SK-N-SH (cell line): ENCODE measurements around the gene SLC34A3.

Source experiments
- CTCF ChIP-seq: fragments of 200-600 bp; sonication (generic); IDR thresholded peaks from 2 replicates; pipeline ENCODE4 v1.6.1; 2017; ENCODE audit warnings: antibody characterized with exemption, mild to moderate bottlenecking, moderate library complexity
- ELF1 ChIP-seq: IDR thresholded peaks from 2 replicates; pipeline ENCODE4 v1.4.0; 2012
- EP300 ChIP-seq, 2 experiments: IDR thresholded peaks; 2 replicates each; pipeline versions ENCODE4 v1.4.0 to v1.6.1; 2012; ENCODE audit warnings: borderline replicate concordance in 1 of 2, low read depth in 1 of 2, low read length in 1 of 2
- FOXJ3 ChIP-seq: sonication (generic); formaldehyde crosslinking; IDR thresholded peaks from 2 replicates; pipeline ENCODE4 v1.5.1; 2020; ENCODE audit warnings: mild to moderate bottlenecking, missing genetic modification reagents
- FOXM1 ChIP-seq: IDR thresholded peaks from 2 replicates; pipeline ENCODE4 v1.4.0; 2012; ENCODE audit warnings: low read depth, mild to moderate bottlenecking
- GATA2 ChIP-seq: sonication (generic); formaldehyde crosslinking; IDR thresholded peaks from 2 replicates; pipeline ENCODE4 v1.5.0; 2020; ENCODE audit warnings: mild to moderate bottlenecking, missing genetic modification reagents
- JUND ChIP-seq: IDR thresholded peaks from 2 replicates; pipeline ENCODE4 v1.4.0; 2012
- MEF2A ChIP-seq: IDR thresholded peaks from 2 replicates; pipeline ENCODE4 v1.4.0; 2012; ENCODE audit warnings: low read depth, borderline replicate concordance
- POLR2AphosphoS5 ChIP-seq: IDR thresholded peaks from 2 replicates; pipeline ENCODE4 v1.6.1; 2012; ENCODE audit warnings: low read depth, low read length
- RCOR1 ChIP-seq: fragments of 150-350 bp; IDR thresholded peaks from 2 replicates; pipeline ENCODE4 v1.6.1; 2017; ENCODE audit warnings: antibody characterized with exemption, low read length
- RFX5 ChIP-seq: IDR thresholded peaks from 2 replicates; pipeline ENCODE4 v1.6.1; 2012; ENCODE audit warnings: mild to moderate bottlenecking, improper control_type of control experiment, low read length
- SMC3 ChIP-seq: IDR thresholded peaks from 2 replicates; pipeline ENCODE4 v1.6.1; 2012; ENCODE audit warnings: low read depth, low read length, improper control_type of control experiment
- YY1 ChIP-seq: IDR thresholded peaks from 2 replicates; pipeline ENCODE4 v1.4.0; 2012; ENCODE audit warnings: low read depth, mild to moderate bottlenecking

- TF ChIP-seq SMC3: no peak
- TF ChIP-seq CTCF: no peak
- no peak for TF ChIP-seq POLR2AphosphoS5
- no peak for TF ChIP-seq FOXM1
- TF ChIP-seq RFX5: no peak
- no peak for TF ChIP-seq JUND
- TF ChIP-seq FOXJ3 (CRISPR knock-in tag): no peak
- TF ChIP-seq GATA2: no peak
- TF ChIP-seq MEF2A: no peak
- no peak for TF ChIP-seq RCOR1
- no peak for TF ChIP-seq EP300 (IDR thresholded peaks at IDR 0.05; ENCODE audit: borderline replicate concordance in 1 of 2, low read depth in 1 of 2, low read length in 1 of 2)
- TF ChIP-seq YY1: no peak
- no peak for TF ChIP-seq ELF1
Observed at GRCh38 chr9:137281345-137282116, 50.8 kb downstream of the SLC34A3 start.
